A549 (cell line): ENCODE results near the gene MPP3. TPM values are rescaled to one million over a fixed set of nuclear protein-coding genes. Genes with fewer than 3 reads are reported as not detected.

Experiments used
- ATAC-seq, 2 experiments: fragments of 200-7000 bp in 1 of 2; fragments of >200 bp in 1 of 2; cut with Nextera tagmentation in 1 of 2; cut with Tn5 transposase in 1 of 2; 3 replicates each; pipeline versions ENCODE4 v1.8.0 to v1.9.1; 2018 to 2020; ENCODE audit warnings: mild to moderate bottlenecking in 1 of 2, moderate library complexity in 1 of 2
- CTCF ChIA-PET: fragments of 300-600 bp; sonication (Branson Sonifier 250); formaldehyde crosslinking; extraction: SDS; loops from one replicate; lab custom pipeline; 2021; ENCODE audit warnings: antibody characterized with exemption, inconsistent platforms; lab: Yijun Ruan, JAX
- POLR2A ChIA-PET: fragments of 350-600 bp; formaldehyde crosslinking; extraction: SDS; loops from one replicate; lab custom pipeline; 2021; ENCODE audit warnings: antibody characterized with exemption, inconsistent platforms; lab: Yijun Ruan, JAX
- DNase-seq, 2 experiments: peaks; one replicate each; pipeline versions ENCODE4 v3.0.0 to v3.0.0-alpha.2; 2011 to 2016; ENCODE audit warnings: low read depth in 1 of 2, low spot score in 1 of 2
- FAIRE-seq: peaks from 2 replicates; lab custom pipeline; 2011; peaks lifted over from hg19 to GRCh38; lab: Jason Lieb, UNC
- H3K27ac ChIP-seq, 2 experiments: fragments of >200 bp; sonication (Bioruptor Twin); formaldehyde crosslinking; 3 replicates each; pipeline ENCODE4 v1.5.1; 2016 to 2017
- H3K4me1 ChIP-seq: fragments of >200 bp; sonication (Bioruptor Twin); formaldehyde crosslinking; 3 replicates; pipeline ENCODE4 v1.6.1; 2016
- H3K4me2 ChIP-seq: fragments of >200 bp; sonication (Bioruptor Twin); formaldehyde crosslinking; 3 replicates; pipeline ENCODE4 v1.6.1; 2016
- H3K4me3 ChIP-seq: fragments of >200 bp; sonication (Bioruptor Twin); formaldehyde crosslinking; 3 replicates; pipeline ENCODE4 v1.5.1; 2016
- H3K9me3 ChIP-seq: fragments of >200 bp; sonication (Bioruptor Twin); formaldehyde crosslinking; 3 replicates; pipeline ENCODE4 v1.6.1; 2016
- ATOH8 ChIP-seq: fragments of 250-450 bp; sonication (Bioruptor Pico); IDR thresholded peaks from 2 replicates; pipeline ENCODE4 v1.5.0; 2020; ENCODE audit warnings: low read depth, mild to moderate bottlenecking, moderate library complexity
- EHMT2 ChIP-seq: fragments of 200-600 bp; sonication (generic); IDR thresholded peaks from 2 replicates; pipeline ENCODE4 v1.6.1; 2016; ENCODE audit warnings: antibody characterized with exemption, low read depth, mild to moderate bottlenecking, moderate library complexity
- FOSB ChIP-seq: fragments of 250-450 bp; sonication (Bioruptor Pico); IDR thresholded peaks from 2 replicates; pipeline ENCODE4 v1.5.0; 2020; ENCODE audit warnings: mild to moderate bottlenecking, moderate library complexity
- HOXA7 ChIP-seq: fragments of 250-450 bp; sonication (Bioruptor Pico); IDR thresholded peaks from 2 replicates; pipeline ENCODE4 v1.5.0; 2020; ENCODE audit warnings: mild to moderate bottlenecking, moderate library complexity
- HOXB13 ChIP-seq: fragments of 250-450 bp; sonication (Bioruptor Pico); IDR thresholded peaks from 2 replicates; pipeline ENCODE4 v1.5.0; 2020; ENCODE audit warnings: low read depth, mild to moderate bottlenecking, moderate library complexity
- HOXB5 ChIP-seq: fragments of 250-450 bp; sonication (Bioruptor Pico); IDR thresholded peaks from 2 replicates; pipeline ENCODE4 v1.5.0; 2020; ENCODE audit warnings: mild to moderate bottlenecking, moderate library complexity
- MAX ChIP-seq: IDR thresholded peaks from 2 replicates; pipeline ENCODE4 v1.6.1; 2012
- MYC ChIP-seq: IDR thresholded peaks from 2 replicates; pipeline ENCODE4 v1.6.1; 2012; ENCODE audit warnings: mild to moderate bottlenecking, inconsistent platforms, low read length, improper control_type of control experiment, borderline replicate concordance
- PHF8 ChIP-seq: fragments of 200-600 bp; sonication (generic); IDR thresholded peaks from 2 replicates; pipeline ENCODE4 v1.6.1; 2016; ENCODE audit warnings: low read depth, mild to moderate bottlenecking, antibody characterized with exemption, moderate library complexity, borderline replicate concordance
- POLR2A ChIP-seq: IDR thresholded peaks from 2 replicates; pipeline ENCODE4 v1.6.1; 2012; ENCODE audit warnings: mild to moderate bottlenecking, low read length
- RCOR1 ChIP-seq: fragments of 150-350 bp; IDR thresholded peaks from 2 replicates; pipeline ENCODE4 v1.6.1; 2014; ENCODE audit warnings: antibody characterized with exemption, low read length, low read depth
- RFX5 ChIP-seq: fragments of 450-650 bp; IDR thresholded peaks from 2 replicates; pipeline ENCODE4 v1.7.1; 2014; ENCODE audit warnings: antibody characterized with exemption, mild to moderate bottlenecking, moderate library complexity
- RNF2 ChIP-seq: fragments of 200-600 bp; sonication (generic); IDR thresholded peaks from 2 replicates; pipeline ENCODE4 v1.6.1; 2016; ENCODE audit warnings: low read depth, mild to moderate bottlenecking, antibody characterized with exemption, moderate library complexity, borderline replicate concordance
- ZC3H11A ChIP-seq: fragments of 450-650 bp; IDR thresholded peaks from 2 replicates; pipeline ENCODE4 v1.6.1; 2014; ENCODE audit warnings: antibody characterized with exemption, mild to moderate bottlenecking
- ZFP36 ChIP-seq: fragments of 450-650 bp; IDR thresholded peaks from 2 replicates; pipeline ENCODE4 v1.6.1; 2014; ENCODE audit warnings: borderline replicate concordance; ENCODE audit not compliant: partially characterized antibody
- WGBS: methylation state at CpG from one replicate; pipeline ENCODE4 v1.1.6; 2017; ENCODE audit errors: missing lambda C conversion rate; 5-methylcytosine and 5-hydroxymethylcytosine counted together
- polyA plus RNA-seq, 4 experiments: library from polyadenylated mRNA; depleted of rRNA in 3 of 4; stranded (reverse); fragments of >200 nt; fragmentation: RNase III in 1 of 4; extraction: RNeasy Plus Mini Kit Qiagen cat#74134 plus additional on column Dnase treatment in 1 of 4; gene quantifications; 2 replicates in 3 of 4; 3 replicates in 1 of 4; pipeline ENCODE4 v1.2.3, GENCODE V29; 2011 to 2017
- TF ChIP-seq, protein P1 (sequence below): fragments of 200-600 bp; sonication (generic); IDR thresholded peaks from 2 replicates; pipeline ENCODE4 v1.6.1; 2016; ENCODE audit warnings: antibody characterized with exemption, mild to moderate bottlenecking, moderate library complexity
- TF ChIP-seq, protein P2 (sequence below): fragments of 150-350 bp; IDR thresholded peaks from 2 replicates; pipeline ENCODE4 v1.6.1; 2014; ENCODE audit warnings: low read depth, mild to moderate bottlenecking, low read length

Gene MPP3
- polyA plus RNA-seq, 2 of the 4 experiments (the other 2 are of a cell fraction): 15.5 to 21.4 TPM

- ChIA-PET CTCF (interaction anchor here (0.5 to 4.5 kb wide), 4 partner anchors 10 to 25 kb away, joined by 3 to 17 read pairs (median 3); partner anchors contain the start of gene CD300LG), POLR2A (no interaction called here)
- TF ChIP-seq MYC (no peak), PHF8 (no peak), ZFP36 (no peak), RNF2 (no peak), ZC3H11A (no peak), HOXA7 (CRISPR knock-in tag) (no peak), MAX (no peak), POLR2A (no peak), FOSB (CRISPR knock-in tag) (no peak), ATOH8 (CRISPR knock-in tag) (no peak), RCOR1 (no peak)
- TF ChIP-seq, all 56 proteins: peak for 0
Measured at GRCh38 chr17:43820759-43821158, 12.2 kb downstream of the MPP3 start.

DNA sequence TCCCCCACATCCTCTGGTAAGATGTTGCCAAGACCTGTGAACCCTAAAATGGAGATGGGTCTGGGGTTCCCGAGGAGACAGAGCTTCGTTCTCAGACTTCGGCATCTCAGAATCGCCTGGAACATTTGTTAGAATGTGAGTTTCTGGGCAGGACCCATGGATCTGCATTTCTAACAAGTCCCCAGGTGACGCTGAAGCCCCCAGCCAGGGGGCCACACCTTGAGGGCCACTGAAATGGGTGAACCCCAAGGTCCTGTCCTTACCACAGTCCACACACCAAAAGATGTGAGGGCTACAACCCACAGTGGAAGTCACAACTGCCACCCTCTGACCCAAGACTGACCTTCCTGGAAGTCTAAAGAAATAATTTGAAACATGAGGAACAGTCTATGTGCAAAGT lies 14.0 kb downstream of the MPP3 start:
- Histone ChIP-seq H3K27ac (no peak overlapping the region), H3K4me3 (no peak overlapping the region), H3K9me3 (no peaks in the 10 kb centered on the region), H3K4me2 (no peak overlapping the region), H3K4me1 (peaks cover 21% of the 10 kb centered on the region)
- no peak for FAIRE-seq
- ChIA-PET POLR2A (interaction anchor here (0.6 kb wide), 1 partner anchor 905 kb away, joined by 4 read pairs; no protein-coding TSS in a partner anchor), CTCF (interaction anchor here (0.9 to 5.4 kb wide), 10 partner anchors 10 to 335 kb away, joined by 3 to 37 read pairs (median 4); partner anchors contain the start of genes CD300LG and DHX8)
- TF ChIP-seq HOXB5 (CRISPR knock-in tag) (no peak), RFX5 (no peak), EHMT2 (no peak), HOXB13 (no peak)
- TF ChIP-seq, protein P1, sequence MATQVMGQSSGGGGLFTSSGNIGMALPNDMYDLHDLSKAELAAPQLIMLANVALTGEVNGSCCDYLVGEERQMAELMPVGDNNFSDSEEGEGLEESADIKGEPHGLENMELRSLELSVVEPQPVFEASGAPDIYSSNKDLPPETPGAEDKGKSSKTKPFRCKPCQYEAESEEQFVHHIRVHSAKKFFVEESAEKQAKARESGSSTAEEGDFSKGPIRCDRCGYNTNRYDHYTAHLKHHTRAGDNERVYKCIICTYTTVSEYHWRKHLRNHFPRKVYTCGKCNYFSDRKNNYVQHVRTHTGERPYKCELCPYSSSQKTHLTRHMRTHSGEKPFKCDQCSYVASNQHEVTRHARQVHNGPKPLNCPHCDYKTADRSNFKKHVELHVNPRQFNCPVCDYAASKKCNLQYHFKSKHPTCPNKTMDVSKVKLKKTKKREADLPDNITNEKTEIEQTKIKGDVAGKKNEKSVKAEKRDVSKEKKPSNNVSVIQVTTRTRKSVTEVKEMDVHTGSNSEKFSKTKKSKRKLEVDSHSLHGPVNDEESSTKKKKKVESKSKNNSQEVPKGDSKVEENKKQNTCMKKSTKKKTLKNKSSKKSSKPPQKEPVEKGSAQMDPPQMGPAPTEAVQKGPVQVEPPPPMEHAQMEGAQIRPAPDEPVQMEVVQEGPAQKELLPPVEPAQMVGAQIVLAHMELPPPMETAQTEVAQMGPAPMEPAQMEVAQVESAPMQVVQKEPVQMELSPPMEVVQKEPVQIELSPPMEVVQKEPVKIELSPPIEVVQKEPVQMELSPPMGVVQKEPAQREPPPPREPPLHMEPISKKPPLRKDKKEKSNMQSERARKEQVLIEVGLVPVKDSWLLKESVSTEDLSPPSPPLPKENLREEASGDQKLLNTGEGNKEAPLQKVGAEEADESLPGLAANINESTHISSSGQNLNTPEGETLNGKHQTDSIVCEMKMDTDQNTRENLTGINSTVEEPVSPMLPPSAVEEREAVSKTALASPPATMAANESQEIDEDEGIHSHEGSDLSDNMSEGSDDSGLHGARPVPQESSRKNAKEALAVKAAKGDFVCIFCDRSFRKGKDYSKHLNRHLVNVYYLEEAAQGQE: no peak
- TF ChIP-seq, protein P2, sequence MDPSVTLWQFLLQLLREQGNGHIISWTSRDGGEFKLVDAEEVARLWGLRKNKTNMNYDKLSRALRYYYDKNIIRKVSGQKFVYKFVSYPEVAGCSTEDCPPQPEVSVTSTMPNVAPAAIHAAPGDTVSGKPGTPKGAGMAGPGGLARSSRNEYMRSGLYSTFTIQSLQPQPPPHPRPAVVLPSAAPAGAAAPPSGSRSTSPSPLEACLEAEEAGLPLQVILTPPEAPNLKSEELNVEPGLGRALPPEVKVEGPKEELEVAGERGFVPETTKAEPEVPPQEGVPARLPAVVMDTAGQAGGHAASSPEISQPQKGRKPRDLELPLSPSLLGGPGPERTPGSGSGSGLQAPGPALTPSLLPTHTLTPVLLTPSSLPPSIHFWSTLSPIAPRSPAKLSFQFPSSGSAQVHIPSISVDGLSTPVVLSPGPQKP: no peak
- ATAC-seq: no peak
- WGBS: 94% methylated on average over 5 of the region's 5 CpGs
- no peak for DNase-seq

More at GRCh38 chr17:43820759-43821158, 12.2 kb downstream of the MPP3 start:
- no peak for FAIRE-seq
- Histone ChIP-seq H3K4me2 (no peak overlapping the region), H3K9me3 (no peaks in the 10 kb centered on the region), H3K27ac (no peak overlapping the region), H3K4me3 (no peak overlapping the region), H3K4me1 (peaks cover 3% of the 10 kb centered on the region; the same call in 2 of the 3 replicates)
- no peak for DNase-seq
- 93% methylated on average over 12 of the region's 14 CpGs for WGBS
- ATAC-seq: no peak
